Dermis microvascular lymphatic vessel endothelial cell (primary cell): ENCODE measurements around the gene GOLGA8T. TPM values are rescaled to one million over a fixed set of nuclear protein-coding genes. Genes with fewer than 3 reads are reported as not detected.
"Not testable (repeated sequence)": the region's sequence is repeated elsewhere in the genome, so short reads cannot be mapped to it uniquely, and the experiment has no call there.

Experiments used
- DNase-seq, 2 donors: peaks; one replicate each; pipeline versions ENCODE4 v3.0.0 to v3.0.0-alpha.2; 2010; ENCODE audit warnings: low read depth in 2 of 2
- total RNA-seq: library from RNA; depleted of rRNA; stranded (reverse); fragments of >200 nt; gene quantifications from 2 replicates; pipeline ENCODE4 v1.2.1, GENCODE V29; 2014

Gene GOLGA8T, protein sequence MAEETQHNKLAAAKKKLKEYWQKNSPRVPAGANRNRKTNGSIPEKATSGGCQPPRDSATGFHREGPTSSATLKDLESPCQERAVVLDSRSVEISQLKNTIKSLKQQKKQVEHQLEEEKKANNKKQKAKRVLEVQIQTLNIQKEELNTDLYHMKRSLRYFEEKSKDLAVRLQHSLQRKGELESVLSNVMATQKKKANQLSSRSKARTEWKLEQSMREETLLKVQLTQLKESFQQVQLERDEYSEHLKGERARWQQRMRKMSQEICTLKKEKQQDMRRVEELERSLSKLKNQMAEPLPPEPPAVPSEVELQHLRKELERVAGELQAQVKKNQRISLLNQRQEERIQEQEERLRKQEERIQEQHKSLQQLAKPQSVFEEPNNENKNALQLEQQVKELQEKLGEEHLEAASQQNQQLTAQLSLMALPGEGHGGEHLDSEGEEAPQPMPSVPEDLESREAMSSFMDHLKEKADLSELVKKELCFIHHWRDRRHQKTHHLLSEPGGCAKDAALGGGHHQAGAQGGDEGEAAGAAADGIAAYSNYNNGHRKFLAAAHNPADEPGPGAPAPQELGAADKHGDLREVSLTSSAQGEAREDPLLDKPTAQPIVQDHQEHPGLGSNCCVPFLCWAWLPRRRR
- under 0.01 and 0.13 TPM in 2 replicates for total RNA-seq

DNA sequence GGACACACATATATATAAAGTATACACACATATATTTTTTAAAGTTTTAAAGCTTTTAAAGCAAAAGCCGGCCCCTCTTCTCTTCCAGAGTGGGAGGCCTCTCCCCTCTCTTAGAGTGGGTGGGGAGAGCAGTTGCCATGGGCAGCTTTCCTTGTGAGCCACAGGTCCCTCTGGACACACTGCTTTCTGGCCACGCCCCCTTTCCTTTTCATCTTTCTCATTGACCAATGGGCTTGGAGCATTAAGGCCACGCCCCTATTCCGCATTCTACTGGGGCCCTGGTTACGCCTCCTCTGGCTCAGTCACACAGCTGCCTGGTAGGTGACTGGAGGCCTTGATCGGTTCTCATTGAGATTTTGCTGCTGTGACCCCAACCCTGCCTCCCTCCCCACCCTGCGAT, at the start of gene GOLGA8T:
Gene GOLGA8T (plus strand): TSS at position 301 of the 400 bp plus-strand sequence. CDS start 98 bp downstream, at position 399.
- DNase-seq = not testable (repeated sequence)

DNA sequence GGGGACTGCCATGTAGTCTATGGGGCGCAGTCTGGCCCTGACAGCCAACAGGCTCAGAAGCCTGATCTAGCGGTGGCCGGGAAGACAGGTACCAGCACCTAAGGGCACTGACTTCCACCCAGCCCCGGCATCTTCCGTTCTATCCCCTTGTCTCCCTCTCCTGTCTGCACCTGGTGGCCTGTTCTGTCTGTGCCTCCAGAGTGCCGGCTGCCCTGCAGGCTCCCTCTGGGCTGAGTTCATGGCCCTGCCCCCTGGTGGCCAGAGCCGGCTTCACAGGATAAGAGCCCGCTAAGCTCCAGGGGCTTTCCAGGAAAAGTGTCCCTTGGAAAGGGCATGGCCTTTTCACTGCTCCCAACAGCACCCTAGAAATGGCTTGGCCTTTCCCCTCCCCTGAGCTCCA, 37.0 kb upstream of the GOLGA8T start:
- not testable (repeated sequence) for DNase-seq

DNA sequence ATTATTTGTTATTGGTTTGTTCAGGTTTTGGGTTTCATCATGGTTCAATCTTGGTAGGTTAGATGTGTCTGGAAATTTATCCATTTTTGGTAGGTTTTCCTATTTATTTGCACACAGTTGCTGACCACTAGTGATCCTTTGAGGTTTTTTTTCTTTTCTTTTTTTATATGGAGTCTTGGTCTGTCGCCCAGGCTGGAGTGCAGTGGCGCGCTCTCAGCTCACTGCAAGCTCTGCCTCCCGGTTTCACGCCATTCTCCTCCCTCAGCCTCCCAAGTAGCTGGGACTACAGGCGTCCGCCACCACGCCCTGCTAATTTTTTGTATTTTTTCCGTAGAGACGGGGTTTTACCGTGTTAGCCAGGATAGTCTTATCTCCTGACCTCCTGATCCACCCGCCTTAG, 32.0 kb upstream of the GOLGA8T start:
- DNase-seq = not testable (repeated sequence)

DNA sequence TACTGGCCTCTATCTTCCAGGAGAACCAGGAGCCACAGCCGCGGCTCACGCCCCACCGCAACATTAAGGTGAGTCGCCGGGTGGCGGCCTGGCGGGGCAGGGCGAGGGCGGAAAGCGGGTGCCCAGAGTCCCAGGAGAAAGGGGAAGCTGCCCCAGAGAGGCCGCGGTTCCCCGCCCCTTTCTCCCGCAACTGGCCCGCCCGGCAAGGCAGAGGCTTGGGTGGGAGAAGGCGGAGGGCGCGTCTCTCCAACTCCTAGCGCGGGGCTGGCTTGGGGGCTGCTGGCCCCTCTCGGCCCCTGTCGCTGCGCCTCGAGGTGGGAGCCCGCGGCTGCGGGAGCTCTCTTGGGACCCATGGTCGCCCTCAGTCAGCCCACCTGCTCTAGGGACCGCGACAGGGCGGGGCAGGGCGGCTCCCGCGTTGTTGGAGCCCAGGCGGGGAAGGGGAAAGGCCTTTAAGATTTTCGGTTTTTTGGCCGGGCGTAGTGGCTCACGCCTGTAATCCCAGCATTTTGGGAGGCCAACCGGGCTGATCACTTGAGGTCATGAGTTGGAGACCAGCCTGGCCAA, 30.8 kb upstream of the GOLGA8T start:
- not testable (repeated sequence) for DNase-seq

DNA sequence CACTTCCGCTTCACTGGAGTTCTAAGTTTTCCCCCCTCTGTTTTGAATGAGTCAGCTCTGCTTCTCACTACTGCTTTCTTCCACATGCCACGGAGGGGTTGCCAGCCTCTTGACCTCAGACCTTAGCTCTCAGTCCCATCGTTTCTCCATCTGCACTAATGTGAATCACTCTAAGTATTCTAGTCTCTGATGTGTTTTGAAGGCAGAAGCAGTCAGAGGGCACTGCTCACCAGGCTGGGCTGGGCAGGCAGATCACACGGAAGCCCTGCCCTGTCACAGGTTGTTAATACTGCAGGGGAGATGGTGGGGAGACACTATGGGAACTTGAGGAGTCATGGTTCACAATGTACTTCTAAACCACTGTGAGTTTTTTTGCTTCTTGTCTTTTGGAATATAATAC, 24.3 kb upstream of the GOLGA8T start:
- not testable (repeated sequence) for DNase-seq

DNA sequence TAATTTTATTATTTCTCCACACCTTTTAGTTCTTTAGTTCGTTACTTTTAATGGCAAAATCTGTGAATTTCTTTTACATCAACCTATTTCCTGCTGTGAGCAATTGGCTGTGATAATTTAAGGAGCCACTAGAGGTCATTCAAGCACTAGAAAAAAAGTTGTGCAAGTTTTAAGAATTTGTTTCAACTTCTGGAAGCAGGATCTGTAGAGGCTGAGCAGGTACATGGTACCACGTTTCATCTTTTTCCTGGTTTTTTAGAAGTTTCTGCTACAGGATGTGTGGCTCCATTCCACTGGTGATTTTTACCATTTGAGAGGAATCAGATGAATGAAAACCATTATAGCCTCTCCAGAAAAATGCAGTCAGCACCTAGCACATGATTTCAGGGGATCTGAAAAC, 4.8 kb upstream of the GOLGA8T start:
- DNase-seq = peak in 1 of 2 donors; percentile 0

DNA sequence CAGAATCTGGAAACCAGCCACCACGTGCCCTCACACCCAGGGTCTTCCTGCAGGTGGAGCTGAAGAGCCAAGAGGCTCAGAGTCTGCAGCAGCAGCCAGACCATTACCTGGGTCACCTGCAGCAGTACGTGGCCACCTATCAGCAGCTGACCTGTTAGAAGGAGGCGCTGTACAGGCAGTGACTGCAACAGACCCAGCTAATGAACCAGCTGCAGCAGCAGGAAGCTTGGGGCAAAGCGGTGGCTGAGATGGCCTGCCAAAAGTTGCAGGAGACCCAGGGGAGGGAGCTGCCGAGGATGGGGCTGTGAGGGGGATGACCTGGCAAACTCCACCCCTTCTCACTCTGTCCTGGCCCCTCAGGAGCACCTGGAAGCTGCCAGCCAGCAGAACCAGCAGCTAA, 8.4 kb downstream of the GOLGA8T start:
- DNase-seq = not testable (repeated sequence)

DNA sequence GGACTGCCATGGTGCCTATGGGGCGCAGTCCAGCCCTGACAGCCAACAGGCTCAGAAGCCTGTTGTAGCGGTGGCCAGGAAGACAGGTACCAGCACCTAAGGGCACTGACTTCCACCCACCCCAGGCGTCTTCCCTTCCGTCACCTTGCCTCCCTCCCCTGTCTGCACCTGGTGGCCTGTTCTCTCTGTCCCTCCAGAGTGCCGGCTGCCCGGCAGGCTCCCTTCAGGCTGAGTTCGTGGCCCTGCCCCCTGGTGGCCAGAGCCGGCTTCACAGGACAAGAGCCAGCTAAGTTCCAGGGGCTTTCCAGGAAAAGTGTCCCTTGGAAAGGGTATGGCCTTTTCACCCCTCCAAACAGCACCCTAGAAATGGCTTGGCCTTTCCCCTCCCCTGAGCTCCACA, 15.0 kb downstream of the GOLGA8T start:
- not testable (repeated sequence) for DNase-seq

DNA sequence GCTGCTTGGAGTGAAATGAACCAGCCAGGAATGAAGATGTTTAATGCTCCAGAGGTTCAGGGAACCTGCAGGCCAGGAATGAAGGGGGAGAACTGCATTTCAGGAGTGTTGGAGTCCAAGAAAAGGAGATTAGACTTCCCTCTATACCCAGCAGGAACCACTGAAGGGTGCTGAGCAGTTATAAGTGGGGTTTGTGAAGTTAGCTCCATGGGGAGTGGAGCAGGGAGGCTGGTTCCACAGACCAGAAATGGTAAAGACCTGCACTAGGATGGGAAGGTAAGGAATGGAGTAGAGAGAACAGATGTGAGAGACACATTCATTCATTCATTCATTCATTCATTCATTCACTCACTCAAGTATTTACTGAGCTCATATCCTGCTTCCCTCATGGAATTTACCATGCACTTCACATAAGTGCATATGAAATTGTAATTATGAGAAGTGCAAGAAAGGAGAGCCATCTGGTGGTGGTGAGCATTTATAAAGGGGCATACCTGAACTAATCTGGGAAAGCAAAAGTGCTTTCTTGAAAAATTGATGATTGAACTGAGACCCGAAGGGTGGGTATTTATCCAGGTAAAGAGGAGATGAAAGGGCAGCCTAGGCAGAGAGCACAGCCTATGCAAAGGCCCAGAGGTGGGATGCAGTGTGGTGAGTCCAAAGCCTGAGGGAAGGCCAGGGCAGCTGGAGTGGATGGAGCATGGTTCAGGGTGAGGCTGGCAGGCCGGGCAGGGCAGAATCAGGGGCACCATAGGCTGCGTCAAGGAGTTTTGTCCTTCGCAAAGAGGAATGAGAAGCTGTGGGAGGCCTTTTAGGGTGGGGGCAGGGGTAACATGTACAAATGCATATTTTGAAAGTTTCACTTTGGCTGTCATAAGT, 27.9 kb downstream of the GOLGA8T start:
- not testable (repeated sequence) for DNase-seq

DNA sequence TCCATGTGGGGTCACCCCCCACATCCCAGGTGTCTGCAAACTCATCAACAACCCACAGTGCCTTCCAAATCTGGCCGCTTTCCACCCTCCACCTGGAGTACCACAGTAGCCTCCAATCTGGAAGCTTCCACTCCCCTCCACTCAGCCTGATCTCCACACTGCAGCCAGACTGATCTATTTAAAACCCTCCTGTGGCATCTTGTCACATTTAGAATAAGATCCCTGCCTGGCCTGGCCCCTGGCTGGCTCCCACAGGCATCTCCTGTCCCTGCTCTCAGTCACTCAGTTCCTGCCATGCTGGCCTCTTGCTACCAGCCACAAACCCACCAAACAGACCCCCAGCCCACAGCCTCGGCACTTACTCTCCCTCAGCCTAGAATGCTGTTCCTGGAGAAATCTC, 28.9 kb downstream of the GOLGA8T start:
- DNase-seq = not testable (repeated sequence)

DNA sequence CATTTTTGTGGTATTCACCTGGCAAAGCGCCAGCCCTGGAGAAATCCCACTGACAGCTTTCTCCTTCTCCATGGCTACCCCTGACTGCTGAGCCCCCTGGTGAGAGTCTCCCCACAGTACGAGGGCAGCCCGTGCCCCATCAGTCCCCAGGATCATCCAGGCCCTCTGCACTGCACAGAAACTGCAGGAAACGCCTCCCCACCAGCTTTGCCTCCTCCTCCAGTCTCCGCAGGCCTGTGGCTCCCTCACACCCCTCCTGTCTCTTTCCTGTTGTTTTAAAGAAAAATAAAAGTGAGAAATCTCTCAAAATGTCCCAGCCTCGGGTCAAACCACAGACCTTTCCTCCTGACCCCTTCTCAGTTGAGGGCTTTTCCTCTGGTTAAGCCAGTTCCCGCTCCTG, 29.4 kb downstream of the GOLGA8T start:
- not testable (repeated sequence) for DNase-seq

DNA sequence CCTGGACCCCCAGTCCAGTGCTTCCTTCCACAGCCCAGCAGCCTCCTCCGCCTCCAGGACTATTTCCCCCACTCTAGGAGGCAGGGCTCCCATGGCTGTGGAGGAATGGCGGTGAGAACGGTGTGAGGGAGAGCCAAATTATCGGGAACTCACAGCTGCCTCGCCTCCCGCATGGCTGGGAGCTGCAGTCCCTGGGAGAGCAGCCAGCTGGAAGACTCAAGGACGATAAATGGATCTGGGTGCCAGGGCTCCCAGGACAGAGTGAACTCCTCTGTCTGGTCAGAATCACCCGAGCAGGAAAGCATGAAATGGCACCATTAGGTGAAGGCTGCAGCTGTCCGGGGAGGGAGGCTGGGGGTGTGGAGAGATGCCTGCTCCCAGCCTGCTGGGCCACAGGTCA, 32.6 kb downstream of the GOLGA8T start:
- DNase-seq = not testable (repeated sequence)

DNA sequence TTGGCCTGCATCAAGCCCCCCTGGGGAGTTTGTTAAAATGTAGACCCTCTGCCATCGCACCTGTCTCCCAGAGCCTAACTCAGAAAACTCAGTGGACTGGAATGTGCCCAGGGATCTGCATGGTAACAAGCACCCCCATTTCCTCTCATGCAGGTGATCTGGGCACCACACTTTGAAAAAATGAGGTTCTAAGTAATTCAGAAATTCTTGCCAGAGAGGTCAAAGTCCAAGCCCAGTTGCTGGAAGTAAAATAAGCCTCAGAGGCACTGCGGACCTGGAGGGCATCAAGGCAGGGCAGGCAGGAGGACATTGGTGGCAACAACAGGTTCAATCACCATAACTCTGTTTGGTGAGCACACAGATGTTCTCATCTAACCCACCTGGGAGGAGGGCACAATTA, 33.0 kb downstream of the GOLGA8T start:
- not testable (repeated sequence) for DNase-seq

DNA sequence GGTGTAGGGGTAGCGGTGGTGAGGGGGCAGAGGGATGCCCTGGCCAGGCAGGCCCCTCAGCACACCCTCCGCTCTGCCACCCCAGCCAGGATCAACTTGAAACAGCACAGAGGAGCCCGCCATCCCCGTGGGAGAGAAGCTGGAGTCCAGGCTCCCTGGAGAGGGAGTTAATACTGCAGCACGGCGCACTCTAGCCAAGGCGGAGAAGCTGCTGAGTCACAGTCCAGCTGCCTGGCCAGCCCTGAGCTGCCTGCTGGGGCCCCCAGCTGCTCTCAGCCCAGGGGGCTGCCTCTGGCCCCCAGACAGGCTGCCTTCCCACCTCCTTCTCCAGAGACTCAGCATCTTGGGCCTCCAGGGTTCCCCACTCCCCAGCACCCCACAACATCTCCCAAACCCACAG, 36.6 kb downstream of the GOLGA8T start:
- DNase-seq = not testable (repeated sequence)

DNA sequence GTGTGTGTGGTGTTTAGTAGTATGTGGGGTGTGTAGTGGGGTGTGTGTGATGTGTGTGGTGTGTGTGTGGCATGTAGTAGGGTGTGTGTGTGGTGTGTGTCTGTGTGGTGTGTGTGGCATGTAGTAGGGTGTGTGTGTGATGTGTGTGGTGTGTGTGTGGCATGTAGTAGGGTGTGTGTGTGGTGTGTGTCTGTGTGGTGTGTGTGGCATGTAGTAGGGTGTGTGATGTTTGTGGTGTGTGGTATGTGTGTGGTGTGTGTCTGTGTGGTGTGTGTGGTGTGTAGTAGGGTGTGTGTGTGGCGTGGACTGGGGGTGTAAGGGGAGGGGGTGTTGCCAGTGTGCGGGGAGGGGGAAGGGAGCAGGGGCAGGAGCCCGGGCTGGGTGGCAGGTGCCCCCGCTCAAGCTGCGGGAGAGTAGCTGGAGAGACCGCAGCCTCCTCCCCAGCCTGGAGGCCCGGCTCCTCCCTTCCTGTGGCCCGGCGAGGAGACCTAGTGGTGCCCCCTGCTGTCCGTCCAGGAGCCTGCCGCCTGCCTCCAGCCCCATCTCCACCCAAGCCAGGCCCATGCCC, 38.3 kb downstream of the GOLGA8T start:
- peak in 1 of 2 donors; percentile 6 for DNase-seq

DNA sequence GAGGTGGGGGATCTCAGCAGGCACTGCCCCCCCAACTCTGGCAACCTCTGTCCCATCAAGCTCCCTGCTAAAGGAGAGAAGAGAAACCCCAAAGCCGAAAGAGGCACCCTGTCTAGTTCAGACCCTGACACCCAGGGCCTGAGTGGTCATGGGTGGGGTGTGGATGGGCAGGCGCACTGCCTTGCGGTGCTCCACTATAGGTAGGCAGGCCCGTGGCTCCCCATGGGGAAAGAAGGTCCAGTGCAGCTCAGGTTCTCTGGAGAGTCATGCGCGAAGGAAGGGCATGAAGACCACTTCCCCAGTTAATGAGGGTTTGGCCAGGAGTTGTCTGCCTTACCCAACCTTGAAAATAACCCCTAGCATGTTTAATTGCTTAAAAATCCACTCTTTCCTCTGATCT, 40.4 kb downstream of the GOLGA8T start:
- DNase-seq = not testable (repeated sequence)

DNA sequence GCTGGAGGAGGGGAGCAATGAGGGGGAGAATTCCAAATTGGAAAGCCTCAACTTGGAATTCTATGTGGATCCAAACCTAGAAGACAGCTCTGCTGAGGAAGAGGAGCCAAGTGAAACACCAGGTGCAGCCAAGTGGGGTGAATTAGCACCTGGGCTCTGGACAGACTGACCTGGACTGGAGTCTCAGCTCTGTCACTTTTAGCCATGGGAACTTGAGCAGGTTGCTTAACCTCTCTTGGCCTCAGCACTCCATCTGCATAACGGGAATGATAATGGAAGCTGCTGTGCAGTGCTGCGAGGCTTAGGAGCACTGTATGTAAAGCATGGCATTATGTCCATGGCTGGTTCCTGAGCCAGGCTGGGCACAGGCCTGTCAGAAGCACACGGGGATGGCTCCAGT, 41.8 kb downstream of the GOLGA8T start:
- not testable (repeated sequence) for DNase-seq

DNA sequence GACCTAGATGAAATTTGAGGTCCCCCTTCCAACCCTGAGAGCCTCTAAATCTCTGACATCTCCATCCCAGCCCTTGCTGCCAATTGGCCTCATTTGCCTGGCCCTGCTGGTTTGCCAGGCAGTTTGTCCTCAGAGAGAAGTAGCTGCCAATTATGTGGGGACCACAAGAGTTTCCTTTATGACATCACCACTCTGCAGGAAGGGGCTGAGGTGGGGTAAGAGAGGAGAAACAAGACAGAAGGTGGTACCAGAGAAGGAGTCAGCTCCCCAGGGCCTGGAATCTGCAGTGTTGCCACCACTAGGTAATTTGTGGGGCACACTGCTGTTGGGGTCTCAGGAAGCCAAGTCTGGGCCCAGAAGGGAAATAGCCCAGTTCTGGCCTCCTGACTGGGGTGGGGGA, 45.0 kb downstream of the GOLGA8T start:
- DNase-seq = not testable (repeated sequence)

DNA sequence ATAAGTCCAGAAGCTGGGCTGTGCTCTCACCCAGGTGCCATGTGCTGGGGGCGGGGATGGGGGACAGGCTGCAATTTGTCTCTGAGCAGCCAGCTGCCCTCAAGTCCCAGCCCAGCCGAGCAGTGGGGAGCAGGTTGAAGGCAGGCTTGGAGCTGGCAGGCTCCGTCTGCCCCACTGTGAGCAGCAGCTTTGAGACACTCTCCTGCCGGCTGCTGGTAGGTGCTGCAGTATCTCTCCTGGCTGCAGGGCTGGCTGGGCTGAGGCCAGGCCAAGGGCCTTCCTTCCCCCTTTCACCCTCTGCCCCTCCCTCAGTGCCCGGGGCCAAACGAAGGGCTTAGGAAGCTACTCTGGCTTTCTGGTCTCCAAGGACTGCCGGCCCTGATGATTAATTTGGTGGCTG, 50.6 kb downstream of the GOLGA8T start:
- DNase-seq = not testable (repeated sequence)

DNA sequence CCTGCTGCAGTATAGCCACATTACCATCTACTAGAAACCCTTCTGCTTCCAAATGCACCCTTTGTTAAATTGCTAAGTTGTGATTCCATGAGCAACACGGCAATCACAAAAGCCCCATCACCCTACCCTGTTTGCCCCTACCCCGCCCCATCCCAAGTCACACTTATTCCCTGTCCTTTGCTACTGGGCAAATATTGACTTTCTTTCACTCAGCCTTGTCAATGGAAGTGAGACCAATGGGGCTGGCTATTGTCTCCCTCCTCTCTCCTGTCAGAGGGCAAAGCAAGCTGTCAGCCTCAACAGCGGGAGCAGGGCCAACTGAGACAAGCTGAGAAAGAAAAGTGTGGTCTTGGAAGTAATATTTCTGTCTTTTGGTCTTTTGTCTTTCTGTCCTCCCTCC, 52.6 kb downstream of the GOLGA8T start:
- not testable (repeated sequence) for DNase-seq

DNA sequence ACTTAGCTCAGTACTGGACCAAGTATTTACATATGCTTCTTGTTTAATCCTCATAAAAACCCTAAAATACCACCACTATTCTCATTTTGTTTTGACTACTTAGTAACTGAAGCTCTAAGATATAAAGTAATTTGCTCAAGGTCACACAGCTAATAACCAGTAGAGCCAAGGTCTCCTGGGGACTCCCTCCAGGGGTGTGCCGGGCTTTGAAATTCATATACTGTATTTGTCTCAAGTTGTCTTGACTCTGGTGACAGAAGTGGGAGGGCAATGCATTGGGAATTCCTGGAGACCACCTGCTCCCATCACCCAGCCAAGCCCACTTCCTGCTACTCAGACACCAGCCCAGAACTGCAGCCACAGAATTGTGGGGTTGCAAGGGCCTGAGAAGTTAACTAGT, 54.9 kb downstream of the GOLGA8T start:
- DNase-seq = not testable (repeated sequence)
